K562 (cell line): ENCODE results near the gene SLC35A4.

Source experiments
- CSDE1 ChIP-seq, 2 experiments: fragments of 450-650 bp; IDR thresholded peaks; 2 replicates each; pipeline ENCODE4 v1.6.1; 2016; ENCODE audit warnings: mild to moderate bottlenecking in 1 of 2
- CTCF ChIP-seq, 3 experiments: IDR thresholded peaks in 2 of 3; conservative IDR thresholded peaks in 1 of 3; 2 replicates each; pipeline ENCODE4 v1.5.1; 2011 to 2012; ENCODE audit warnings: low read length in 3 of 3, mild to moderate bottlenecking in 3 of 3, control low read depth in 2 of 3, improper control_type of control experiment in 1 of 3, inconsistent platforms in 1 of 3, low read depth in 1 of 3, mixed read lengths in 1 of 3, moderate library complexity in 1 of 3; ENCODE audit not compliant: insufficient read depth in 2 of 3
- HDAC6 ChIP-seq: IDR thresholded peaks from 2 replicates; pipeline ENCODE4 v1.6.1; 2012; ENCODE audit warnings: low read depth, mild to moderate bottlenecking, control low read depth, inconsistent platforms, low read length, moderate library complexity
- SP1 ChIP-seq: sonication (generic); formaldehyde crosslinking; IDR thresholded peaks from 2 replicates; pipeline ENCODE4 v1.8.1; 2022; ENCODE audit warnings: mild to moderate bottlenecking, missing genetic modification reagents

GRCh38 chr5:140567871-140568270, 3.2 kb downstream of the SLC35A4 start:
- no peak for TF ChIP-seq HDAC6
- no peak for TF ChIP-seq CSDE1 (IDR thresholded peaks at IDR 0.05)
- no peak for TF ChIP-seq CTCF (IDR thresholded peaks at IDR 0.05 in 2 of 3, conservative IDR thresholded peaks at IDR 0.05 in 1 of 3; ENCODE audit: insufficient read depth in 2 of 3, low read depth in 1 of 3, low read length in 3 of 3)
- no peak for TF ChIP-seq SP1
